Central memory CD8-positive, alpha-beta T cell (primary cell): Measurements from ENCODE around the gene MROH7.
A peak's percentile ranks its signal among the peaks of the same experiment; 100 is the strongest.

Experiments used
- ATAC-seq: fragments of 150-1000 bp; cut with Tn5 transposase; replicated peaks from 2 replicates; pipeline ENCODE4 v1.10.0; 2022; ENCODE audit warnings: mild to moderate bottlenecking, moderate FRiP score, moderate number of reproducible peaks; ENCODE audit not compliant: poor library complexity, severe bottlenecking; ENCODE audit errors: extremely low read depth
- DNase-seq, 2 donors: peaks; one replicate each; pipeline ENCODE4 v3.0.0; 2021; ENCODE audit warnings: low spot score in 2 of 2
- H3K27ac Mint-ChIP-seq: one replicate; pipeline ENCODE4 v1.8.0; 2022; ENCODE audit warnings: low read depth, mild to moderate bottlenecking, moderate library complexity, mixed read lengths
- H3K27me3 Mint-ChIP-seq: one replicate; pipeline ENCODE4 v1.8.0; 2022; ENCODE audit warnings: mixed read lengths
- H3K36me3 Mint-ChIP-seq: one replicate; pipeline ENCODE4 v1.8.0; 2022; ENCODE audit warnings: mild to moderate bottlenecking, moderate library complexity, mixed read lengths; ENCODE audit not compliant: insufficient read depth
- H3K4me1 Mint-ChIP-seq: one replicate; pipeline ENCODE4 v1.8.0; 2022; ENCODE audit warnings: mixed read lengths
- H3K4me3 Mint-ChIP-seq: one replicate; pipeline ENCODE4 v1.8.0; 2022; ENCODE audit warnings: mild to moderate bottlenecking, moderate library complexity, mixed read lengths
- H3K9me3 Mint-ChIP-seq: one replicate; pipeline ENCODE4 v1.8.0; 2022; ENCODE audit warnings: mixed read lengths

MROH7 gene

DNA sequence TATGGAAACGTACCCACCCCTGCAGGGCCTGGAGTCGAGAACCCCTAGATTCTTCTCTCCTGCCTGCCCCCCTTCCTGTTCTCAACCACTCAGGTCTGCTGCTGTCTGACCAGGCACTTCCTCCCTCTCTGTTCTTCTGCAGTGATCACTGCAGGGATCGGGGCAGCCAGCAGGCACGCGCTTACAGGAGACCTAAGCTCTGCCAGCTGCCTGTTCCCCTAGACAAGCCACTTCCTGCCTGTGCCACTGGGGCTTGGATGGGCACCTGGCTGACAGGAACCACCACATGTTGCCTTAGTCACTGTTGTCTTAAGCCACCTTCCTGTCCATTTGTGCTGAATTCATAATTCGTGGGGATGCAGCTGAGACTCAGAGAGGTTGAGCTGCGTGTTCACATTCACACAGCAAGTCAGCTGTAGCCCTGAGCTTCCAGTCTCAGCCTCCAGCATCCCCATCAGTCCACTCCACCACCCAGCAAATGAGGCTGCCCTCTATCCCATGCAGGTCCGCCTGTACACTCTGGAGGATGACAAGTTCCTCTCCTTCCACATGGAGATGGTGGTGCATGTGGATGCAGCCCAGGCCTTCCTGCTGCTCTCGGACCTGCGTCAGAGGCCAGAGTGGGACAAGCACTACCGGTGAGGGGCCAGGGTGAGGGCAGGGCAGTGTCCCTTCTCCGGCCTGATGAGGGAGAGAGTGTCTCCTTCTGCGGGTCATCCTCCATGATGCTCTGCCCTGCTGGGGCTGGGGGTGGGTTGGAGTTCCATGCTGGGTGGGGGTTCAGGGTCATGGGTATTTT, 36.8 kb upstream of the MROH7 start:
- Mint-ChIP-seq H3K27ac (peak overlapping the region; percentile 42), H3K9me3 (no peaks in the 10 kb centered on the region), H3K4me1 (peaks cover 15% of the 10 kb centered on the region), H3K36me3 (peaks cover 1% of the 10 kb centered on the region), H3K27me3 (no peaks in the 10 kb centered on the region), H3K4me3 (no peak overlapping the region)
- DNase-seq (no peak), ATAC-seq (peak; percentile 79)

DNA sequence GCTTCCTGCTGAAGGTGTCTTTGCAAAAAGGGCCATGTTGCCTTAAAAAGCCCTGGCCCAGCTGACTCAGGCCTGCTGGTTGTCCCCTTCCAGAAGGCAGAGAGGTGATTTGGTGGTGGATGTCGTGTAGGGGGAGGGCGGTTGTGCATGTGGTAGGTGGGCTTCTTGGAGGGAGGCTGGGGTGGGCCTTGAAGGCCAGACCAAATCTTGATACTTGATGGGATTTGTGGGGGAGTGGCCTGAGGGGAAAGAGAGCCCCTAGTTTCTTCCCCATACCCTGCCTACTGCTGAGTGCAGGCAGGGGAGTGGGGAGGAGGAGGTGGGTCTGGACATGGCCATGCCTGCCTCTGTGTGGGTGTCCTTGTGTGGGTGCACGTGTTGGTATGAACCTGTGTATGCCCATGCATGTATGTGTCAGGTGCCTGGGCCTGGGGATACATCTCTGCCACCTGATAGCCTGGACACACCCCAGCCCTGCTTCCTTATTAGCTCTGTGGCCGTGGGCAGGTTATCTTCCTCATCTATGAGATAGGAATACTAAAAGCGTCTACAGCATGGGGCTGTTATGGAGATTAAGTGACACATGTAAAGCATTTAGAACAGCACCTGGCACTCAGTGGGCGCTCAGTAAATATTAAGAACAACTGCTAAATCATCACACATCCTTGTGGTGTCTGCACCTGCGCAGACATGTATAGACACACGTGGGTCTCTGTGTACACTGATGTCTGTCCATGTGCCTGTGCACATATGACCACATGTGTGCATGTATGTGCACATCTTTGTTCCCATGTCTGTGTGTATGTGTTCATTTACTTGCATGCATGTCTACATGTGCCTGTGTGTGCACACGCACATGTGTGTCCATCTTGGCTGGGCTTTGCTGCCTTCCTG, 35.2 kb upstream of the MROH7 start:
- DNase-seq (no peak), ATAC-seq (no peak)
- Mint-ChIP-seq H3K36me3 (peaks cover 1% of the 10 kb centered on the region), H3K27me3 (peaks cover 9% of the 10 kb centered on the region), H3K27ac (no peak overlapping the region), H3K9me3 (no peaks in the 10 kb centered on the region), H3K4me1 (peaks cover 15% of the 10 kb centered on the region), H3K4me3 (no peak overlapping the region)

DNA sequence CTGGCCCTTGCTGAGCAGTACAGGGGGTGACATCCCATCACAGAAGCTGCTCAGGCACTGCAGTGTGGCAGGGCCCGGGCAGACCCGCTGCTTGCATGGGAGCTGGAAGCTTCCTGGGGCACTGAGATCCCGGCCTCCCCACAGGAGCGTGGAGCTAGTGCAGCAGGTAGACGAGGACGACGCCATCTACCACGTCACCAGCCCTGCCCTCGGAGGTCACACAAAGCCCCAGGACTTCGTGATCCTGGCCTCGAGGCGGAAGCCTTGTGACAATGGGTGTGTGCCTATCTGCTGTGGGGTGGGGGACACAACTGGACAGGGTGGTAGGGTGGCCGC, 34.6 kb upstream of the MROH7 start:
- H3K4me3 Mint-ChIP-seq, result no peak overlapping the region
- peaks cover 9% of the 10 kb centered on the region for H3K27me3 Mint-ChIP-seq
- H3K4me1 Mint-ChIP-seq, result peaks cover 15% of the 10 kb centered on the region
- H3K36me3 Mint-ChIP-seq, result peaks cover 1% of the 10 kb centered on the region
- no peak overlapping the region for H3K27ac Mint-ChIP-seq
- no peak for DNase-seq
- no peaks in the 10 kb centered on the region for H3K9me3 Mint-ChIP-seq
- ATAC-seq, result no peak

DNA sequence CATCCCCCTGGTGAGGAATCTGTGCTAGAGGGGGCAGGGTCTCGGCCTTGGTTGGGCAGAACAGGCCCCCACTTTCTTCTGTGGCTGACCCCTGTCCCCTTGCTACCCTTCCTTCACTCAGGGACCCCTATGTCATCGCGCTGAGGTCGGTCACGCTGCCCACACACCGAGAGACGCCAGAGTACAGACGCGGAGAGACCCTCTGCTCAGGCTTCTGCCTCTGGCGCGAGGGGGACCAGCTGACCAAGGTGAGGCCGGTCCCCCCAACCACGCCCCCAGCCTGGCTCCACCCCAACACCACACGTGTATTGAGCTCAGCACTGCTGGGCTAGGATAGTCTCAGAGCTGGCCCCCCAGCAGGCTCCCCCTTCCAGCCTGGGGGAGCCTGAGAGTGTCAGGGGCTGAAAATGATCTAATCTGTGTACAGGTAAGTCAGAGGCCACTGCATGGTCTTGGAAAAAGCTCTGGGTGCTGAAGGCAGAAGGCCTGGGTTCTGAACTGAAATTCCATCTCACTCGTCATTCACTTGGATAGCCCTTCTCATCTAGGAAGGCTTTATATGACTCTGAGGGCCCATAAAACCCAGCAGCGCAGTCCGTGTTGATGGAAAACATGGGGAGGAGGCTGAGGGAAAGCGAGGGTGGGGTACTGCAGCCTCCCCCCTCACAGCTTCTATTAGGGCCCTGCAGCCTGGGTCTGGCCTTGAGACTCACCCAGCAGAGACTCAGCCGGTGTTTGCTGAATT, 33.6 kb upstream of the MROH7 start:
- no peak overlapping the region for H3K27ac Mint-ChIP-seq
- peaks cover 9% of the 10 kb centered on the region for H3K27me3 Mint-ChIP-seq
- no peak for DNase-seq
- no peaks in the 10 kb centered on the region for H3K9me3 Mint-ChIP-seq
- no peak for ATAC-seq
- H3K36me3 Mint-ChIP-seq, result peaks cover 1% of the 10 kb centered on the region
- no peak overlapping the region for H3K4me3 Mint-ChIP-seq
- H3K4me1 Mint-ChIP-seq, result peaks cover 15% of the 10 kb centered on the region

DNA sequence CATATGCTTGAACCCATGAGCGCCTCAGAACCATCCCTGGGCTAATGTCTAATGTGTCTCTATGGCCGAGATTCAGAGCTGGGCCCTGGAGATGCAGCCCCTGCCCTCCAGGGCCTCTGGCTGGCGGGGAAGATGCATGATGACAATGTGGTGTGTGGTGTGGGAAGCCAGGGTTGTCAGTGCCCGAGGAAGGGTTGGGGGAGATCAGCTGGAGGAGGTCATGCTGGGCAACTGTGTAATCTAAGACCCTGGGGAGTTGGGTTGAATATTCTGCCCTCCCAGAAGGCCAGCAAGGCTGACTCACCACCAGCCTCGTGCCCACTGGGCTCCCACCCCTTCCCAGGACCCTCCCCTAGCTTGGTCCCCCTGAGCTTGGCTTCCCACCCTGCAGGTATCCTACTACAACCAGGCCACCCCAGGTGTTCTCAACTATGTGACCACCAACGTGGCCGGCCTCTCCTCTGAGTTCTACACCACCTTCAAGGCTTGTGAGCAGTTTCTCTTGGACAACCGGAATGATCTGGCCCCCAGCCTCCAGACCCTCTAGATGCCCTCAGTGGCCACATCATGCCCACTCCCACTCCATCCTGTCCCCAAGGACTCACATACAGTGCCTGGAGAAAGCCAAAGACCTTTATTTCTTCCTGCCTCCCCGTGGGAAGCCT, 32.9 kb upstream of the MROH7 start:
- Mint-ChIP-seq H3K4me3 (no peak overlapping the region), H3K4me1 (peaks cover 15% of the 10 kb centered on the region), H3K9me3 (no peaks in the 10 kb centered on the region), H3K36me3 (peaks cover 1% of the 10 kb centered on the region), H3K27me3 (peaks cover 9% of the 10 kb centered on the region), H3K27ac (no peak overlapping the region)
- ATAC-seq, result no peak
- DNase-seq, result no peak

DNA sequence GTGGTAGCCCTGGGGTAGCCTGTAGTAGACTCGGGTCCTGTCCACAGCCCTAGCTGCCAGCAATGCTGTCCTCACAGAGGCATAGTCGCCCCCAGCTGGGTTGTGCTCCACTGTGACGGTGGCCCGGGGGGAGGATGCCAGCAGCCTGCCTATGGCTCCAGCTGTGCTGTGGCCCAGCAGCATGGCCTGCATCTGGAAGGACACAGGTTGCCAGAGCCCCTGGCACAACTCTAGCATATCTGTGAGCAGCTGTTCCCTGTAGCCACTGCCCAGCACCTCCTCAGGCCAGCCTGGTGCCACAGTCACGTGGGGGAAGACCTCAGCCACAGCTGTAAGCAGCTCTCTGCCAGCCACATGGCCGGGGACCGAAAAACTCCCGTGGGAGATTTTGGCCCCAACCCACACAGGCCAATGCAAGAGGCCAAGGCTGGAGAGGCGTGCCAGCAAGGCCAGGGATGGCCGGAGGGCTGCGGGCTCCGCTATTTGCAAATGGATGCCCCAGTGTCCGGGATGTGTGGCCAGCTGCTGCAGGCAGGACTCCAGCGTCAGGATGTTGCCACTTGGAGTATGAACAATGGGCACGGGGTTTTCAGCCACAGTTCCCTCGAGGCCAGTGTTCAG, 32.2 kb upstream of the MROH7 start:
- H3K4me3 Mint-ChIP-seq, result no peak overlapping the region
- no peak overlapping the region for H3K27ac Mint-ChIP-seq
- H3K27me3 Mint-ChIP-seq, result peaks cover 11% of the 10 kb centered on the region
- H3K4me1 Mint-ChIP-seq, result peaks cover 11% of the 10 kb centered on the region
- ATAC-seq (no peak), DNase-seq (no peak)
- no peaks in the 10 kb centered on the region for H3K9me3 Mint-ChIP-seq
- peaks cover 1% of the 10 kb centered on the region for H3K36me3 Mint-ChIP-seq

DNA sequence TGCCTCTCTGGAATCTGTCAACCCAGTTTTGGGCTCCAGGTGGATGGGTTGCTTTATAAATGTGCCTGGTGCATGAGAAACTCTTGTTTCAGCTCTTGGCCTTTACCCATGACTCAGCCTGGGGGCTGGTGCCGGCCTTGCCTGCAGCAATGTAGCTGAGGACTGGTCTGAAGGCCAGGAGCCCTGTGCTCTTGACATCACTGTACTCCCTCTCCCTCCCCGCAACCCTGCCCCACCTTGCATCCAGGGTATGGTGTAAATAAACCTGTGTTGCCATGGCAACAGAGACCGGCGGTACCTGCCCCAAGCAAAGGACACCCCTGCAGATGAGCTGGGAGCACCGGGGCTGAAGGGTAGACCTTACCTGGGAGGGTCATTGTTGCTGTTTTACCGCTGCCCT, 31.5 kb upstream of the MROH7 start:
- no peaks in the 10 kb centered on the region for H3K9me3 Mint-ChIP-seq

DNA sequence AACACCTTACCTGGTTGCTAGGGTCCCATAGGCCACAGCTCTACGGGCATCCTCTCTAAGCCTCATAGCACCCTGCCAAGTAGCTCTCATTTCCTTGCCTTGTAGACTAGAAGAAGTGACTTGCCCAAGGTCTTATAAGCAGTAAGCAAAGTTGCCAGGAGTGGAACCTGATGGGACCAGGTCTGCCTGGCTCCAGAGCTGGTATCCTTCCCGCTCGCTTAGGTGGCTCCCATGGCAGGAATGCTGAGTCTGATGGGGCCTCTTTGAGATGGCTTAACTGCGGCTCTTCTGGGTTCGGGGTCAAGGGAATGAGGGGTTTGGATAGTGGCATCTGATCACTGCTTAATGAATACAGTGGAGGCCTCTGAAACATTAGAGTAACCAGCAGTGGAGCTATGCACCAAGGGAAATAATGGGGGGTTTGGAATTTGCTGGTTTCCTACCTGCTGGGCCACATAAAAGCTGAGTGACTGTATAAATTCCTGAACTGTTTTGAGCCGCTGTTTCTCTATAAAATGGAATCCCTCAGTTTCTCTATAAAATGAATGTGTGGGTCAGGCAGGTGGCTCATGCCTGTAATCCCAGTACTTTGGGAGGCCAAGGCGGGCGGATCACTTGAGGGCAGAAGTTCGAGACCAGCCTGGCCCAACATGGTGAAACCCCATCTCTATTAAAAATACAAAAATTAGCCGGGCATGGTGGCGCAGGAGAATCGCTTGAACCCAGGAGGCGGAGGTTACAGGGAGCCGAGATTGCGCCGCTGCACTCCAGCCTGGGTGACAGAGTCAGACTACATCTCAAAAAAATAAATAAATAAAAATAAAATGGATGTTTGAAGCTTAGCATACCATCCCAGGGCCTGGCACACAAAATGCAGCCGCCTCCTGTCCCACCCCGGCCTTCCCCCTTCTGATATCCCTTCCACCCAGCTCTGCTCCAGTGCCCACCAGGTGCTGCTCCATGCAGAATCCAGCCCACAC, 30.7 kb upstream of the MROH7 start:
- Mint-ChIP-seq H3K27ac (no peak overlapping the region), H3K4me1 (no peaks in the 10 kb centered on the region), H3K36me3 (peaks cover 1% of the 10 kb centered on the region), H3K4me3 (no peak overlapping the region), H3K27me3 (peaks cover 25% of the 10 kb centered on the region), H3K9me3 (no peaks in the 10 kb centered on the region)
- ATAC-seq (no peak), DNase-seq (no peak)

More for the DNA sequence above, 31.5 kb upstream of the MROH7 start:
- DNase-seq (no peak), ATAC-seq (no peak)
- Mint-ChIP-seq H3K27ac (no peak overlapping the region), H3K27me3 (peaks cover 17% of the 10 kb centered on the region), H3K36me3 (peaks cover 1% of the 10 kb centered on the region), H3K4me3 (no peak overlapping the region), H3K4me1 (peaks cover 4% of the 10 kb centered on the region)

DNA sequence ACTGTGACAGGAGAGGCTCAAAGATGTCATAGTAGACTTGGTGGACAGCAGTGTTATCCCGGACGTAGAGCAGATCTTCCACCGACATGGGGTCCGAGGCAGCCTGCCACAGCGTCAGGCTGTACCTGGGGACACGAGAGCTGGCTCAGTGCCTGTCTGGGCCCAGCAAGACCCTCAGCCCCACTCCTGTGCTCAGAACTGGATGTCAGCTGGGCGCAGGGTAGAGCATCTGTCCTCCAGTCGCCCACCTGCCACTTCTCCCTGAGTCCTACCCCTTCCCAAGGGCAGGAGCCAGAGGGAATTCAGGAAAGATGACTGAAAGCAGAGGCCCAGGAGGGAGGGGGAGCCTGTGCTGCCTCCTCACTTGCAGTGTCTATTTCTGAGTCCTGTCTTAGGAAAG, 30.0 kb upstream of the MROH7 start:
- ATAC-seq (no peak), DNase-seq (no peak)
- Mint-ChIP-seq H3K36me3 (no peaks in the 10 kb centered on the region), H3K4me1 (no peaks in the 10 kb centered on the region), H3K9me3 (no peaks in the 10 kb centered on the region), H3K4me3 (no peak overlapping the region), H3K27me3 (peaks cover 25% of the 10 kb centered on the region), H3K27ac (no peak overlapping the region)

DNA sequence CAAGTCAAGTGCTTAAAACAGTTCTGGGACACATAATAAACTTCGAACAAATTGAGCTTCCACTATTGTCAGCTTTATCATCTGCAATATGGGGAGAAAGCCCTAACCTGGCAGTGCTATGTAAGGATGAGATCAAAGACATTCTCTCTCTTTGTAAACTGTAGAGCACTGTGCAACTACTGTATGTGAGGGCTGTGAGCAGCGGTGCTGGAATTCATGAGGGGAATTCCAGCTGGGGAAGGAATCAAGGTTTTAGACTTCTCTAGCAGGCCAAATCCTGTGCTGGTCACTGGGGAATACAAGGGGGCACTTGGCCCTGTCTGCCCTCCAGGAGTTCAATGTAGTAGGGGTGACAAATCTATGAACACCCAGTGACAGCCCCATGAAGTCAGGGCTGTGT, 27.6 kb upstream of the MROH7 start:
- H3K4me3 Mint-ChIP-seq, result no peak overlapping the region
- H3K27ac Mint-ChIP-seq, result no peak overlapping the region
- H3K36me3 Mint-ChIP-seq, result no peaks in the 10 kb centered on the region
- DNase-seq, result no peak
- no peaks in the 10 kb centered on the region for H3K4me1 Mint-ChIP-seq
- peaks cover 25% of the 10 kb centered on the region for H3K27me3 Mint-ChIP-seq
- ATAC-seq, result no peak
- no peaks in the 10 kb centered on the region for H3K9me3 Mint-ChIP-seq

DNA sequence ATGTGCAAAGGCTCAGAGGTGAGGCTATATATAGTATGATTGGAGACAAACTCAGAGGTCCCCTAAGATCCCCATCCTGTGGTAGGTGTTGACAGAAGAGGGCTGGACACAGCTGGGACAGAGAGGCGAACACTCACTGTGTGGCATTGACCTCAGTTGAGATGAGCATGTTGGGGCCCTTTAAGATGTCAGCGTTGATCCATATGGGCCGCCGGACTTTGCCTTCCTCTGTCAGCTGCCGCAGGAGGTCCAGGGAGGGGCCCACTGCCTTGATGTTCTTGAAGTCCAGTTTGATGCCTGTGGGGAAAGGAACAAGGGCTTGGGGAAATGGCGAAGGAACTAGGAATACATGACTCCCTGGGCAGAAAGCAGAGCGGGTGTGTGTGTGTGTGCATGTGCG, 27.0 kb upstream of the MROH7 start:
- no peak overlapping the region for H3K4me3 Mint-ChIP-seq
- H3K36me3 Mint-ChIP-seq, result no peaks in the 10 kb centered on the region
- no peaks in the 10 kb centered on the region for H3K9me3 Mint-ChIP-seq
- H3K27ac Mint-ChIP-seq, result no peak overlapping the region
- H3K27me3 Mint-ChIP-seq, result peaks cover 25% of the 10 kb centered on the region
- DNase-seq (no peak), ATAC-seq (no peak)
- no peaks in the 10 kb centered on the region for H3K4me1 Mint-ChIP-seq
